D721Med (cell line): ENCODE data around the gene GRM5.

Experiments used
- DNase-seq: peaks from one replicate; pipeline ENCODE4 v3.0.0; 2011; ENCODE audit warnings: low spot score; ENCODE audit not compliant: insufficient read length
- FAIRE-seq: peaks from 2 replicates; lab custom pipeline; 2011; peaks lifted over from hg19 to GRCh38; lab: Jason Lieb, UNC
- CTCF ChIP-seq: IDR thresholded peaks from 2 replicates; pipeline ENCODE4 v1.5.1; 2012; ENCODE audit warnings: mild to moderate bottlenecking, control low read depth; ENCODE audit not compliant: insufficient read depth; ENCODE audit errors: missing control alignments

Gene GRM5

GRCh38 chr11:88553204-88553603, 512.6 kb downstream of the GRM5 start:
- no peak for DNase-seq
- FAIRE-seq: no peak
- no peak for TF ChIP-seq CTCF

- DNase-seq (no peak), FAIRE-seq (no peak)
- TF ChIP-seq CTCF: peak; percentile 72
Observed at GRCh38 chr11:88552379-88553062, 513.3 kb downstream of the GRM5 start.

GRCh38 chr11:88544656-88545280, 521.0 kb downstream of the GRM5 start:
- no peak for TF ChIP-seq CTCF
- DNase-seq: no peak
- FAIRE-seq: no peak

DNA sequence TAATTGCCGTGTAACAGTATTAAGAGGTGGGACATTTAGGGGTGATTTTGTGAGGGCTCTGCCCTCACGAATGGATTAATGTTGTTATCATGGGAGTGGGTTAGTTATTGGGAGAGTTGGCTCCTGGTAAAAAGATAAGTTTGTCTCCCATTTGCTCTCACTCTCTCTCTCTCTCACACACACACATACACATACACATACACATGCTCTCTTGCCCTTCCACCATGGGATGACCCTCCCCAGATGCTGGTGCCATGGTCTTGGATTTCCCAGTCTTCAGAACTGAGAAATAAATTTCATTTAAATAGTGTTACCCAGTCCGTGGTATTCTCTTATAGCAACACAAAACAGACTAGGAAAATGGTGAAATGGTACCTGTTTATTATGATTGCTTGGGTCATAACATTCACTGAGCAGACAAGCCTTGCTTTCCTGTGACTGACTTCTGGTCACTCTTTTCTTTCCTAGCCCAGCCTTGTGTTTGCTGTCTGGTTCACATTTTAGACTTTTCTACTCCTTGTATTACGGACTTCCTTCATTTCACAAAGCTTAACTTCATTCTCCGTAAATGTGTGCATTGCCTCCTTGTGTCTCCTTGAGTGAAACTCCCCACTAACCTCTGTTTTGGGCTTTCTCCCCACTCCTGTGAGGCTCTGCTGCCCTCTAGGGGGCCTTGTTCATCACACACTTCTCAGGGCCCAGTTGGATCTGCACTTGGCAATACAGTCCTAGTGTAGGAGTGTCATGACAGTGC, 521.7 kb downstream of the GRM5 start:
- DNase-seq (no peak), FAIRE-seq (peak; percentile 44)
- TF ChIP-seq CTCF: peak; percentile 96

- no peak for FAIRE-seq
- DNase-seq: no peak
- TF ChIP-seq CTCF: no peak
Observed at GRCh38 chr11:88541006-88541405, 524.8 kb downstream of the GRM5 start.

DNA sequence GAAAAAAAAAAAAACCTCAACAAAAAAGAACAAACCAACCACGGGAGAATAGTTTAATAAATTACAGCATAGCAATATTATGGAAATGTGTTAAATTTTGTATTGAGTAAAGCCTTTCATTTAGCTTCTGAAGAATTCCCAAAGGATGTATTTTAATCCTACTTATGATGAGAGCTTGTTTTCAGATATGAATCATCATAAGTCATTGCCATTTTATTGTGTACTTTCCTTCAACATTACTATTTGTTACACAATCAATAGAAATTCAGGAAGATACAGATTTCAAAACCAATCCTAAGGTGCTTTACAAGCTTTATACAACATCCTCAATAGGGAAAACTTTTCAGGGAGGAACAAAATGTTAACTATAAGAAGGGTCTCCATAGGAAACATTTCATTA, 527.7 kb downstream of the GRM5 start:
- FAIRE-seq (peak; percentile 60), DNase-seq (no peak)
- no peak for TF ChIP-seq CTCF
